Tibial nerve (tissue), 4 donors: Measurements from ENCODE around the gene TMEM217.

Experiments used
- CTCF ChIP-seq, 5 experiments: fragments of 200-600 bp in 3 of 5; fragments of 450-650 bp in 2 of 5; sonication (generic) in 3 of 5; IDR thresholded peaks; one replicate each; pipeline ENCODE4 v1.5.1; 2016 to 2019; ENCODE audit warnings: antibody characterized with exemption in 5 of 5, mild to moderate bottlenecking in 3 of 5, moderate library complexity in 2 of 5
- EP300 ChIP-seq, 2 donors: sonication (generic); formaldehyde crosslinking; IDR thresholded peaks; one replicate each; pipeline ENCODE4 v1.6.1; 2017; ENCODE audit warnings: antibody characterized with exemption in 2 of 2, mild to moderate bottlenecking in 1 of 2
- POLR2A ChIP-seq, 2 donors: fragments of 450-650 bp; IDR thresholded peaks; one replicate each; pipeline ENCODE4 v1.6.1; 2017; ENCODE audit warnings: antibody characterized with exemption in 2 of 2, mild to moderate bottlenecking in 2 of 2, moderate library complexity in 2 of 2

GRCh38 chr6:37174196-37174514 lies 83.8 kb downstream of the TMEM217 start:
- TF ChIP-seq CTCF (IDR thresholded peaks at IDR 0.05) (no peak), POLR2A (IDR thresholded peaks at IDR 0.05) (no peak), EP300 (IDR thresholded peaks at IDR 0.05) (no peak)
